ENCODE measurements around the gene STXBP6. TPM values are rescaled to one million over a fixed set of nuclear protein-coding genes. Genes with fewer than 3 reads are reported as not detected.

The STXBP6 gene
- total RNA-seq, 1 experiment from 2014 or later = 0.27 TPM

DNA sequence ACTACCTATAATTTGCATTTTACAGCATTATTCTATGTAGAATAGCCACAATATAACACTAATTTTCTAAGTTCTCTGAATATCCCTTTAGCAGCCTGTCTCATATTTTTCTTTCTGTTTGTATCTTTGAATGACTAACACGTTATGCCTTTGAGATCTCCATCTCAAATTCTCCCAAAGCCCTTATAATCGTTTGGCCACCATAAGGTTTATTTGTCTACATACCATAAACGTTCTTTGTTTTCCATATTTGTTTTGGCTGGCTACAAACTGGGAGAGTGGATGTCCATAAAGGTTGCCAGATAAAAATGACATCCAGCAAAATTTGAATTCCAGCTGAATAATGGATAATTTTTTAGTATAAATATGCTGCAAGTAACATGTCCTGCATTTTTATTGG is 203.7 kb downstream of the STXBP6 start:
- Histone ChIP-seq H3K9me2 (ENCODE audit: insufficient read depth) (no peaks in the 10 kb centered on the region), H3K4me3 (replicated peaks in 1 of 2; ENCODE audit: low read depth in 1 of 2, low read length in 2 of 2) (no peak overlapping the region), H4K20me1 (ENCODE audit: insufficient read depth) (no peaks in the 10 kb centered on the region), H3K9ac (ENCODE audit: low read length) (no peak overlapping the region), H2AFZ (ENCODE audit: low read depth, low read length, poor library complexity, severe bottlenecking) (no peak overlapping the region), H3K36me3 (ENCODE audit: control insufficient read depth in 1 of 2, insufficient read depth in 2 of 2, low read length in 2 of 2) (no peaks in the 10 kb centered on the region), H3K27me3 (ENCODE audit: insufficient read depth, low read length) (no peaks in the 10 kb centered on the region), H3K4me1 (ENCODE audit: control insufficient read depth in 1 of 2, insufficient read depth in 2 of 2, low read length in 2 of 2) (no peaks in the 10 kb centered on the region), H3K4me2 (ENCODE audit: low read length) (no peak overlapping the region), H3K79me2 (ENCODE audit: insufficient read depth, low read length) (no peaks in the 10 kb centered on the region), H3K27ac (ENCODE audit: low read depth, low read length) (no peak overlapping the region), H3K9me3 (ENCODE audit: control insufficient read depth in 1 of 2, insufficient read depth in 1 of 2, low read depth in 1 of 2, low read length in 2 of 2) (no peaks in the 10 kb centered on the region)
- ATAC-seq = no peak
- no peak for TF ChIP-seq FOSL1 (IDR thresholded peaks at IDR 0.05; ENCODE audit: low read depth)
- no peak for TF ChIP-seq EZH2phosphoT487 (IDR thresholded peaks at IDR 0.05; ENCODE audit: borderline replicate concordance)
- no peak for TF ChIP-seq RAD21 (IDR thresholded peaks at IDR 0.05; ENCODE audit: low read depth)
- TF ChIP-seq SP1 (IDR thresholded peaks at IDR 0.05; ENCODE audit: low read depth) = no peak
- TF ChIP-seq ATF3 (IDR thresholded peaks at IDR 0.05) = no peak
- no peak for TF ChIP-seq POLR2AphosphoS5 (IDR thresholded peaks at IDR 0.05; ENCODE audit: low read depth, low read length)
- no peak for TF ChIP-seq CEBPB (IDR thresholded peaks at IDR 0.05; ENCODE audit: low read depth)
- TF ChIP-seq, protein P1, sequence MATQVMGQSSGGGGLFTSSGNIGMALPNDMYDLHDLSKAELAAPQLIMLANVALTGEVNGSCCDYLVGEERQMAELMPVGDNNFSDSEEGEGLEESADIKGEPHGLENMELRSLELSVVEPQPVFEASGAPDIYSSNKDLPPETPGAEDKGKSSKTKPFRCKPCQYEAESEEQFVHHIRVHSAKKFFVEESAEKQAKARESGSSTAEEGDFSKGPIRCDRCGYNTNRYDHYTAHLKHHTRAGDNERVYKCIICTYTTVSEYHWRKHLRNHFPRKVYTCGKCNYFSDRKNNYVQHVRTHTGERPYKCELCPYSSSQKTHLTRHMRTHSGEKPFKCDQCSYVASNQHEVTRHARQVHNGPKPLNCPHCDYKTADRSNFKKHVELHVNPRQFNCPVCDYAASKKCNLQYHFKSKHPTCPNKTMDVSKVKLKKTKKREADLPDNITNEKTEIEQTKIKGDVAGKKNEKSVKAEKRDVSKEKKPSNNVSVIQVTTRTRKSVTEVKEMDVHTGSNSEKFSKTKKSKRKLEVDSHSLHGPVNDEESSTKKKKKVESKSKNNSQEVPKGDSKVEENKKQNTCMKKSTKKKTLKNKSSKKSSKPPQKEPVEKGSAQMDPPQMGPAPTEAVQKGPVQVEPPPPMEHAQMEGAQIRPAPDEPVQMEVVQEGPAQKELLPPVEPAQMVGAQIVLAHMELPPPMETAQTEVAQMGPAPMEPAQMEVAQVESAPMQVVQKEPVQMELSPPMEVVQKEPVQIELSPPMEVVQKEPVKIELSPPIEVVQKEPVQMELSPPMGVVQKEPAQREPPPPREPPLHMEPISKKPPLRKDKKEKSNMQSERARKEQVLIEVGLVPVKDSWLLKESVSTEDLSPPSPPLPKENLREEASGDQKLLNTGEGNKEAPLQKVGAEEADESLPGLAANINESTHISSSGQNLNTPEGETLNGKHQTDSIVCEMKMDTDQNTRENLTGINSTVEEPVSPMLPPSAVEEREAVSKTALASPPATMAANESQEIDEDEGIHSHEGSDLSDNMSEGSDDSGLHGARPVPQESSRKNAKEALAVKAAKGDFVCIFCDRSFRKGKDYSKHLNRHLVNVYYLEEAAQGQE (IDR thresholded peaks at IDR 0.05; ENCODE audit: low read depth) = no peak
- TF ChIP-seq, protein P2, sequence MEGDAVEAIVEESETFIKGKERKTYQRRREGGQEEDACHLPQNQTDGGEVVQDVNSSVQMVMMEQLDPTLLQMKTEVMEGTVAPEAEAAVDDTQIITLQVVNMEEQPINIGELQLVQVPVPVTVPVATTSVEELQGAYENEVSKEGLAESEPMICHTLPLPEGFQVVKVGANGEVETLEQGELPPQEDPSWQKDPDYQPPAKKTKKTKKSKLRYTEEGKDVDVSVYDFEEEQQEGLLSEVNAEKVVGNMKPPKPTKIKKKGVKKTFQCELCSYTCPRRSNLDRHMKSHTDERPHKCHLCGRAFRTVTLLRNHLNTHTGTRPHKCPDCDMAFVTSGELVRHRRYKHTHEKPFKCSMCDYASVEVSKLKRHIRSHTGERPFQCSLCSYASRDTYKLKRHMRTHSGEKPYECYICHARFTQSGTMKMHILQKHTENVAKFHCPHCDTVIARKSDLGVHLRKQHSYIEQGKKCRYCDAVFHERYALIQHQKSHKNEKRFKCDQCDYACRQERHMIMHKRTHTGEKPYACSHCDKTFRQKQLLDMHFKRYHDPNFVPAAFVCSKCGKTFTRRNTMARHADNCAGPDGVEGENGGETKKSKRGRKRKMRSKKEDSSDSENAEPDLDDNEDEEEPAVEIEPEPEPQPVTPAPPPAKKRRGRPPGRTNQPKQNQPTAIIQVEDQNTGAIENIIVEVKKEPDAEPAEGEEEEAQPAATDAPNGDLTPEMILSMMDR (IDR thresholded peaks at IDR 0.05 in 2 of 3, conservative IDR thresholded peaks at IDR 0.05 in 1 of 3; ENCODE audit: borderline replicate concordance in 1 of 3, insufficient read depth in 1 of 3, low read depth in 2 of 3, low read length in 2 of 3) = no peak
- TF ChIP-seq EZH2 (IDR thresholded peaks at IDR 0.05) = no peak
- TF ChIP-seq ZNF274 (IDR thresholded peaks at IDR 0.05; ENCODE audit: low read depth, low read length) = no peak
- no peak for TF ChIP-seq SRF (IDR thresholded peaks at IDR 0.05; ENCODE audit: low read depth)
- no peak for TF ChIP-seq ZFX (IDR thresholded peaks at IDR 0.05)
- TF ChIP-seq EGR1 (IDR thresholded peaks at IDR 0.05; ENCODE audit: low read depth) = no peak
- no peak for TF ChIP-seq POLR2A (IDR thresholded peaks at IDR 0.05; ENCODE audit: borderline replicate concordance, extremely low read depth, insufficient read depth, insufficient read length)
- no peak for TF ChIP-seq ELF1 (IDR thresholded peaks at IDR 0.05; ENCODE audit: borderline replicate concordance, low read depth)
- no peak for TF ChIP-seq TCF7L2 (IDR thresholded peaks at IDR 0.05; ENCODE audit: borderline replicate concordance, extremely low read depth, insufficient read depth, insufficient read length)
- TF ChIP-seq JUND (IDR thresholded peaks at IDR 0.05) = no peak
- no TSS peak for BruUV-seq (replicated peaks)
- intact Hi-C loops (cut with micrococcal nuclease) = no loop called here
- no peak for DNase-seq (ENCODE audit: low read depth, low spot score)
- ChIA-PET POLR2A (no interaction called here), RAD21 (ENCODE audit: low non-redundant PET in 1 of 2, low total read pairs in 2 of 2, uncharacterized antibody in 2 of 2, unreplicated experiment in 2 of 2) (no interaction called here), CTCF (no interaction called here)

Data from HCT116 (cell line).